ENCODE results near the gene LMF1. TPM values are rescaled to one million over a fixed set of nuclear protein-coding genes. Genes with fewer than 3 reads are reported as not detected.

Gene LMF1
- total RNA-seq, 2 experiments from 2014 or later: 26.6 to 31.3 TPM

GRCh38 chr16:927406-927805 is 43.4 kb downstream of the LMF1 start:
- H3K27me3 Mint-ChIP-seq: no peaks in the 10 kb centered on the region
- DNase-seq (no peak), ATAC-seq (ENCODE audit: low read depth) (no peak)
- H3K9me3 Mint-ChIP-seq: peaks cover 5% of the 10 kb centered on the region
- peaks cover 5% of the 10 kb centered on the region for H3K36me3 Mint-ChIP-seq
- POLR2A ChIA-PET: no interaction called here
- H3K4me3 Mint-ChIP-seq: no peak overlapping the region
- no peak overlapping the region for H3K27ac Mint-ChIP-seq
- H3K4me1 Mint-ChIP-seq: no peaks in the 10 kb centered on the region

GRCh38 chr16:926715-927114 is 44.1 kb downstream of the LMF1 start:
- Mint-ChIP-seq H3K36me3 (peaks cover 7% of the 10 kb centered on the region), H3K4me3 (no peak overlapping the region), H3K27ac (no peak overlapping the region), H3K9me3 (peaks cover 6% of the 10 kb centered on the region), H3K27me3 (no peaks in the 10 kb centered on the region), H3K4me1 (no peaks in the 10 kb centered on the region)
- no peak for DNase-seq
- no peak for ATAC-seq (ENCODE audit: low read depth)
- POLR2A ChIA-PET: no interaction called here

GRCh38 chr16:924806-925205 is 46.0 kb downstream of the LMF1 start:
- peaks cover 6% of the 10 kb centered on the region for H3K9me3 Mint-ChIP-seq
- no peak overlapping the region for H3K27ac Mint-ChIP-seq
- POLR2A ChIA-PET: no interaction called here
- no peak overlapping the region for H3K4me3 Mint-ChIP-seq
- no peaks in the 10 kb centered on the region for H3K27me3 Mint-ChIP-seq
- DNase-seq (no peak), ATAC-seq (ENCODE audit: low read depth) (no peak)
- peaks cover 7% of the 10 kb centered on the region for H3K36me3 Mint-ChIP-seq
- no peaks in the 10 kb centered on the region for H3K4me1 Mint-ChIP-seq

GRCh38 chr16:924063-924462 is 46.7 kb downstream of the LMF1 start:
- Mint-ChIP-seq H3K27me3 (no peaks in the 10 kb centered on the region), H3K9me3 (peaks cover 6% of the 10 kb centered on the region), H3K27ac (no peak overlapping the region), H3K4me3 (no peak overlapping the region), H3K4me1 (no peaks in the 10 kb centered on the region), H3K36me3 (peaks cover 7% of the 10 kb centered on the region)
- POLR2A ChIA-PET: no interaction called here
- DNase-seq (no peak), ATAC-seq (ENCODE audit: low read depth) (no peak)

GRCh38 chr16:923184-923583 is 47.6 kb downstream of the LMF1 start:
- H3K27ac Mint-ChIP-seq: no peak overlapping the region
- DNase-seq (no peak), ATAC-seq (ENCODE audit: low read depth) (no peak)
- H3K27me3 Mint-ChIP-seq: no peaks in the 10 kb centered on the region
- peaks cover 7% of the 10 kb centered on the region for H3K36me3 Mint-ChIP-seq
- POLR2A ChIA-PET: no interaction called here
- no peaks in the 10 kb centered on the region for H3K4me1 Mint-ChIP-seq
- no peak overlapping the region for H3K4me3 Mint-ChIP-seq
- H3K9me3 Mint-ChIP-seq: peaks cover 6% of the 10 kb centered on the region

- POLR2A ChIA-PET: no interaction called here
- no peak overlapping the region for H3K4me3 Mint-ChIP-seq
- no peak overlapping the region for H3K27ac Mint-ChIP-seq
- no peaks in the 10 kb centered on the region for H3K4me1 Mint-ChIP-seq
- ATAC-seq (ENCODE audit: low read depth): no peak
- no peaks in the 10 kb centered on the region for H3K27me3 Mint-ChIP-seq
- peaks cover 6% of the 10 kb centered on the region for H3K9me3 Mint-ChIP-seq
- DNase-seq: no peak
- peaks cover 7% of the 10 kb centered on the region for H3K36me3 Mint-ChIP-seq
These were observed 48.7 kb downstream of the LMF1 start for GRCh38 chr16:922051-922450.

GRCh38 chr16:921321-921905 is 49.4 kb downstream of the LMF1 start:
- no peak overlapping the region for H3K27ac Mint-ChIP-seq
- ATAC-seq (ENCODE audit: low read depth) (no peak), DNase-seq (no peak)
- H3K4me3 Mint-ChIP-seq: no peak overlapping the region
- no peaks in the 10 kb centered on the region for H3K4me1 Mint-ChIP-seq
- peaks cover 6% of the 10 kb centered on the region for H3K9me3 Mint-ChIP-seq
- H3K27me3 Mint-ChIP-seq: no peaks in the 10 kb centered on the region
- peaks cover 7% of the 10 kb centered on the region for H3K36me3 Mint-ChIP-seq
- POLR2A ChIA-PET: no interaction called here

GRCh38 chr16:920717-921116 is 50.1 kb downstream of the LMF1 start:
- POLR2A ChIA-PET: no interaction called here
- H3K27me3 Mint-ChIP-seq: no peaks in the 10 kb centered on the region
- no peak overlapping the region for H3K4me3 Mint-ChIP-seq
- H3K36me3 Mint-ChIP-seq: peaks cover 2% of the 10 kb centered on the region
- no peaks in the 10 kb centered on the region for H3K4me1 Mint-ChIP-seq
- DNase-seq: no peak
- H3K27ac Mint-ChIP-seq: no peak overlapping the region
- peaks cover 2% of the 10 kb centered on the region for H3K9me3 Mint-ChIP-seq
- no peak for ATAC-seq (ENCODE audit: low read depth)

- H3K27me3 Mint-ChIP-seq: no peaks in the 10 kb centered on the region
- no peak for DNase-seq
- H3K36me3 Mint-ChIP-seq: peaks cover 2% of the 10 kb centered on the region
- H3K9me3 Mint-ChIP-seq: peaks cover 2% of the 10 kb centered on the region
- no peak overlapping the region for H3K27ac Mint-ChIP-seq
- ATAC-seq (ENCODE audit: low read depth): no peak
- POLR2A ChIA-PET: no interaction called here
- no peak overlapping the region for H3K4me3 Mint-ChIP-seq
- no peaks in the 10 kb centered on the region for H3K4me1 Mint-ChIP-seq
These were observed 50.6 kb downstream of the LMF1 start for GRCh38 chr16:920051-920681.

GRCh38 chr16:919658-920050 is 51.1 kb downstream of the LMF1 start:
- Mint-ChIP-seq H3K36me3 (peaks cover 2% of the 10 kb centered on the region), H3K9me3 (peaks cover 2% of the 10 kb centered on the region), H3K27me3 (no peaks in the 10 kb centered on the region), H3K4me3 (no peak overlapping the region), H3K4me1 (no peaks in the 10 kb centered on the region), H3K27ac (no peak overlapping the region)
- POLR2A ChIA-PET: no interaction called here
- ATAC-seq (ENCODE audit: low read depth) (no peak), DNase-seq (no peak)

GRCh38 chr16:918741-919657 is 51.8 kb downstream of the LMF1 start:
- Mint-ChIP-seq H3K9me3 (peaks cover 2% of the 10 kb centered on the region), H3K4me1 (no peaks in the 10 kb centered on the region), H3K27ac (no peak overlapping the region), H3K36me3 (peaks cover 2% of the 10 kb centered on the region), H3K4me3 (no peak overlapping the region), H3K27me3 (no peaks in the 10 kb centered on the region)
- POLR2A ChIA-PET: no interaction called here
- DNase-seq: no peak
- ATAC-seq (ENCODE audit: low read depth): no peak

GRCh38 chr16:918068-918467 is 52.7 kb downstream of the LMF1 start:
- H3K4me1 Mint-ChIP-seq: no peaks in the 10 kb centered on the region
- POLR2A ChIA-PET: no interaction called here
- no peak for DNase-seq

GRCh38 chr16:917591-918061 is 53.2 kb downstream of the LMF1 start:
- no peak for ATAC-seq (ENCODE audit: low read depth)
- Mint-ChIP-seq H3K4me1 (no peaks in the 10 kb centered on the region), H3K27ac (no peak overlapping the region), H3K27me3 (no peaks in the 10 kb centered on the region), H3K9me3 (peaks cover 2% of the 10 kb centered on the region), H3K36me3 (peaks cover 2% of the 10 kb centered on the region), H3K4me3 (no peak overlapping the region)
- DNase-seq: no peak
- POLR2A ChIA-PET: no interaction called here

More at GRCh38 chr16:918068-918467, 52.7 kb downstream of the LMF1 start:
- H3K27me3 Mint-ChIP-seq: no peaks in the 10 kb centered on the region
- no peak for ATAC-seq (ENCODE audit: low read depth)
- H3K36me3 Mint-ChIP-seq: peaks cover 2% of the 10 kb centered on the region
- H3K4me3 Mint-ChIP-seq: no peak overlapping the region
- peaks cover 2% of the 10 kb centered on the region for H3K9me3 Mint-ChIP-seq
- no peak overlapping the region for H3K27ac Mint-ChIP-seq

All from activated naive CD8-positive, alpha-beta T cell treated with anti-CD3 and anti-CD28 coated beads, Interleukin-2, amount 10 ng/mL, durations not matched to agents 7 days and 5 days (primary cell).